ENCODE data around the gene GRAMD1B.
A peak's percentile ranks its signal among the peaks of the same experiment; 100 is the strongest.

Gene GRAMD1B

DNA sequence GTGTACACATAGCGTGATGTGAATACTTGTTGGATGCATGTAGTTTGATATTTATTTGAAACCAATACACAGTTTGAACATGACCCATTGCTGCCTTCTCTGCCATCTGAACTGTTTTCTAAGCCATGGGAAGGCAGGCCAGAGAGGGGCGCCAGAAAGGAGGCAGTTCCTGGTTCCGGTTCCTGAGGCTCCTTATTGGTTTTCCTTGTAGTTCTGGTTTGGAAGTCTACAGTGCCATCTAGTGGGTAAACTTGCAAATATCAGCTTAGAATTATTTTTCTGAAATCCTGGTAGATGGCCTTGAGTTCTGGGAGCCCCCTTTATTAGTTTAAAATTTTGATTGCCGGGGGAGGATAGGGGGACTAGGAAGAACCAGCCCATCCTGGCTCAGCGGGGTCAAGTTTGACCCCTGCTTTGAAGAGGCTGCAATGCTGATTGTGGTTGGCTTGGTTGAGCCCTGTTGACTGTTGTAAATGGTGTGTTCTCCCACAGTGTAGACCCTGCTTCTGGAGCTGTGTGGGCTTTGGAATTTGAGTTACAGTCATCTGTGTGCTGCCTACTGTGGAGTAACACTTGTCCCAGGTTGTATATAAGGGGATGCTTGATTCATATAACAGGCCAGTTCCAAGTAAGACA lies 48.4 kb downstream of the GRAMD1B start:
- FAIRE-seq, result peak; percentile 98

GRCh38 chr11:123479048-123479837 lies 49.2 kb downstream of the GRAMD1B start:
- FAIRE-seq, result no peak

- FAIRE-seq, result no peak
These were observed 50.3 kb downstream of the GRAMD1B start for GRCh38 chr11:123480290-123480815.

GRCh38 chr11:123480882-123481281 lies 50.8 kb downstream of the GRAMD1B start:
- no peak for FAIRE-seq

GRCh38 chr11:123481640-123482039 lies 51.6 kb downstream of the GRAMD1B start:
- no peak for FAIRE-seq

GRCh38 chr11:123482218-123482617 lies 52.1 kb downstream of the GRAMD1B start:
- no peak for FAIRE-seq

DNA sequence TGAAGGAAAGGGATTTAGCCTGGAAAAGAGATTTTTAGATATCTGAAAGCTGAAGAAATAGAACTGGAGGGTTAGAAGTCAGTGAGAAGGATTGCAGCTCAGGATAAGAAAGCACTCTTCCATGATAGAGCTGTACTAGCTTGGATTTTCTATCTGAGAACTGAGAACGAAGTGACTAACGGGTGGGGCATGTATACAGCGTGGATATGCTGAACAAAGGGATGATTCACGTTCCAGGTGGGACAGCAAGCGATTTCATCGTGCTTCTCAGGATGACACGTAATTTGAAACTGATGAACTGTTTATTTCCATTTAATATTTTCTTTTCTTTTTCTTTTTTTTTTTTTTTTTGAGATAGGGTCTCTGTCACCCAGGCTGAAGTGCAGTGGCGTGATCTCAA lies 53.0 kb downstream of the GRAMD1B start:
- FAIRE-seq, result no peak

DNA sequence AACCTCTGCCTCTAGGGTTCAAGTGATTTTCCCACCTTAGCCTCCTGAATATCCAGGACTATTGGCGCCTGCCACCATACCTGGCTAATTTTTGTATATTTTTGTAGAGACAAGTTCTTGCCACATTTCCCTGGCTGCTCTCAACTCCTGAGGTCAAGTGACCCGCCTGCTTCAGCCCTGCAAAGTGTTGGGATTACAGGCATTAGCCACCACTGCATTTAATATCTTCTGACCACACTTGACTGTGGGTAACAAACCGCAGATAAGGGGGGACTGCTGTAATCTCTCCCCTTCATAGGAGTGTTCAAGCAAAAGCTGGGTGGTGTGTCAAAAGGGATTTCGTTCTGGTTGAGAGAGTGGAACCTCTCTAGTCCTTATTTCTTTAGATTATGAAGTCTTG lies 53.4 kb downstream of the GRAMD1B start:
- FAIRE-seq, result no peak

DNA sequence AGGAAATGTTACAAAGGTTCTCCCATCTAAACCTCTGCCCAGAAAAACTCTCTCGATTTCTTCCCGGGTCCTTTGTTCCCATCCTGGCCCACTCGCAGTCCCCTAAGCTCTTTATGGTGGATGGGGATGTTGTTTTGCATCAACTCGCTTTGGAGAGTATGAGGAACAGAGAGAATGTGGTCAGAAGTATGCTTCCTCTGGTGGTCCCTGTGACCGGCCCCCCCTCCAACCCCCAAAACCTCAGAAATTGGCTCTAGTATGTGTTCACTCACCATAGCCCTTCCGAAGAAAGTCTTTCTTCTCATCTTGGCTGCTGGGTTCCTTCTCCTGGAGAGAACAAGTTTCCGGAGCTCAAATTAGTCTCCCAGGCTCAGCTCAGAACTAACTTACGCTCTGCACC lies 54.4 kb downstream of the GRAMD1B start:
- no peak for FAIRE-seq

DNA sequence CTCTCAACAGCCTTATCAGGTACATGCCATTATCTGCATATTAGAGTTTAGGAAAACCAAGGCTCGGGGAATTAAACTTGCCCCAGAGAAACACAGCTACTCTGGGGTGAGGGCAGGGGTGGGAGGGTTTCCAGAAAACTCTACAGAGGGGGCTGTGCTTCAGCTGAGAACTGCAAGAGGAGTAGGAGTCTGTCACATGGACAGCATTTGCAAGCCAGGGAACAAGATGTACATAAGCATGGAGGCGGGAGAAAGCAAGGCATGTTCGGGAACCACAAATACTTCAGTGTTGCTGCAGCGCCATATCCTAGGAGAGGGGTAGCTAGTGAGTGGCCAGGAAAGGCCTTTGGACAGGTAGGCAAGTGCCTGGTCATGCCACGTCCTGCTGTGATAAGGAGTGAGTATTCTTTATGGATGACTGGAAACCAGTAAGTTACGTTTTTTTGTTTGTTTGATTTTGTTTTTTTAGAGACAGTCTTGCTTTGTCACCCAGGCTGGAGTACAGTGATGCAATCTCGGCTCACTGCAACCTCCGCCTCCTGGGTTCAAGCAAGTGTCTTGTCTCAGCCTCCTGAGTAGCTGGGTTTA lies 57.2 kb downstream of the GRAMD1B start:
- no peak for FAIRE-seq

DNA sequence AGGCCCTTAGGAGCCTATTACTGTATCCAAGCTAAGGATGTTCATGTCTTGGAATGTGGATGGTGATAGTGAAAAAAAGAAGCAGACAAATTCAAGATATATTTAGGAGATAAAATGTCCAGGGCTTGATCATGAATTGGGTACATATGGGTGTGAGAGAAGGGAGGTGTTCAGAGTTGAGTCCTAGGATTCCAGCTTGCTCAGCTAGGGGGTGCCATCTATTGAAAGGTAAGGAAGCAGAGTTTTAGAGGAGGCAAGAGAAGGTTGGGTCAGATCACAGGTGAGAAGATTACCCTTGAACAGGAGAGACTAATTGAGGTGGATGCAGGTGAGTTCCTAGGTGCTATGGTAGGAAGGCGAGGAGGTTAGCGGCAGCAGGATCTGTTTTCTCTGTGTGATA lies 60.5 kb downstream of the GRAMD1B start:
- FAIRE-seq, result no peak

GRCh38 chr11:123491241-123491640 lies 61.2 kb downstream of the GRAMD1B start:
- no peak for FAIRE-seq

DNA sequence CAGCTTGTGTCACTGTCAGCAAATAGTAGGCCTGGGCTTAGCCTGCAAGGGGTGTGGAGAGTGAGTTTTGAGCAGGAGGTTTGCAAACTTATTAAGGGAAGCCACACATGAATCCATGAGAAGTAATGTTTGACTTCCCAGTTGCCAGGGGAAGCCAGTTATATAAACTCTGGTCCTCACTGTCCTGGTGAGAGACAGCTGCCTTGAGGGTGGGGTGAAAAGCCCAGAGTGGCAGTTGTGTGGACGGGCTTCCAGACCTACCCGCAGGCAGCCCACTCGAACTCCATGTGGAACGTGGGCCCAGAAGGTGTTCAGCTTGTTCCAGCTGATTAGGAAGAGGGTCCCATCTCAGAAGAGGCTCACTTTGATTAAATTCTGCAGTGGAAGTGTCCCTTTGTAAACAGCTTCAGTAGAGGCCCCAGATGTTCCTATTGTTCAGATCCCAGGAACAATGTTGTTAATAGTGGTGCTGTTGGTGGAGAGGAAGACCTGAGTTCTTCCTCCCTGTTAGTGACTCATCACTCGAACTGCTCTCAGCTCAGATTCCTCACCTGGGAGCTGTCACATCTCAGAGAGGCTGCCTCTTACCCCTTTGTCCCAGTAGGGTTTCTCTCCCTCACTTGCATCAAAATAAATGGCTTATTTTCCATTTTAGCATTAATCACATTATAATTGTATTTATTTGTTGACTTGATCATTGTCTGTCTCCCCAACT lies 63.4 kb downstream of the GRAMD1B start:
- no peak for FAIRE-seq

DNA sequence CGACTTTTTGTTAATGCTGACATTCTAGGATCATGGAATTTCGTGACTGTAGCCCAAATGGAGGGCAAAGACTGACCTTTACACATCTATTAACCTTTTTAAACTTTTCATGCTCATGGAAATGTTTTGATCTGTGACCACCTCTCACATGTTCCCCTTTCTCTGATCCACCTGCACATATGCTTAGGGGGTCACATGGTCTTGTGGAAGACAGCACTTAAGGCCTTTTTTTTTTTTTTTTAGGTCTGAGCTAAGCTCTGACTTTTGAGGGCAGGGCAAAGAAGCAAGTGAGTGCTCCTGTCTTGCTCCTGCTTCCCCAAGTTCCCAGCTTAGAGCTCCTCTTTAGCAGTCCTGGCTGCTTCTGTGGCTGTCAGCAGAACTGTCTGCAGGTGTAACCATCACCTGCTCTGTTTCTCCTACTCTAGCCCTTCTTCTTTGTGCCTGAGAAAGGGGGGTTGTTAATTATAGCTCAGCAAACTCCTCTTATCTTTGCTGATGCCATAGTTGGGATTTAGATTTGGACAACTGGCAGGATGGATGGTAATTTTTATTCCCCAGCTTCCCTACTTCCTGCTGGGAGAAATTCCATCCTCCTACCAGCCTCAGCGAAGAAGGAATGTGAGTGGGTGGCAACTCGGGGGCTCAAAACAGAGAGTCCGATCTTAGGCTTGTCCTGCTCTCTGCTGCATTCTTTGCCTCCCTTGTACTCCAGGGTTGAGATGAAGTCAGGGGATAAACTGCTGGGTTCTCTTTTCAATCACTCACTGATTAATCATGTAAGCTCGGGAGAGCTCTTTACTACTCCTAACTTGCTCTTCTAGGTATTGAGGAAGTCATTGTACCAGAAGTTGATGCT lies 64.4 kb downstream of the GRAMD1B start:
- FAIRE-seq, result no peak

- FAIRE-seq, result no peak
These were observed 74.3 kb downstream of the GRAMD1B start for GRCh38 chr11:123504401-123504800.

DNA sequence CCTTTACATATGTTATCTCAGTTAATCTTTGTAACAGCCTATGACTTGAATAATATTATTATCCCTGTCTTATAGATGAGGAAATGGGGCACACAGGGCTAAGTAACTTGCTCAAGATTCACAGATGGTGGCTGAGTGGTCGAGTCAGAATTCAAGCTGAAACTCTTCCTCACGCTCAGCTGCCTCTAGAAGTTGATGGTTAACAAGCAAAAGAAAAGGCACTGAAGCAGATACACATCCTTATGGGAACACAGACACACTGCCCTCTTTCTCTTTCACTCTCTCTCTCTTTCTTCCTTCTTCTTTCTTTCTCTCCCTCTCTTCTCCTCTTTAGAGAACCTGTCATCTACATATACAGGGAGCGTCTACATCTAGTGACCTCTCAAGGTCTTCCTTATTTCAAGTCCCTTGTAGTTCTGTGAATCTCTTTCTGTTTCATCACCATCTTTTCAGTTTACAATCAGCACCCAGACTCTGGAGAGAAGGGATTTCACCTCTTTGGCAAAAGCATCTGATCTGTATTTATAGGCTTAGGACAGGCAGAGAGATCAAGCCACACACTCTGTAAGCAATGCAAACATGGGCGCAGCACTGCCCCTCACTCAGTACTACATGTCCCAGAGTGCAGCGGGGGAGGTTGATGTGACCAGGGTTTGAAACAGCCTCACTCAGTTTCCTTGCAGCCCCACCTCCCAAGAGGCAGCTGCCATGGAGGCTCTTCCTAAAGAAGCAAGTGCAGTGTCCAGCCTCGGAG lies 75.7 kb downstream of the GRAMD1B start:
- no peak for FAIRE-seq

- FAIRE-seq, result no peak
These were observed 77.0 kb downstream of the GRAMD1B start for GRCh38 chr11:123507043-123507442.

- no peak for FAIRE-seq
These were observed 79.9 kb downstream of the GRAMD1B start for GRCh38 chr11:123509737-123510578.

GRCh38 chr11:123510579-123510905 lies 80.5 kb downstream of the GRAMD1B start:
- no peak for FAIRE-seq

- peak; percentile 97 for FAIRE-seq
These were observed 81.2 kb downstream of the GRAMD1B start for GRCh38 chr11:123511037-123511870.
